ENCODE data around the gene LRMDA. TPM values are rescaled to one million over a fixed set of nuclear protein-coding genes. Genes with fewer than 3 reads are reported as not detected.

LRMDA gene
- total and polyA plus RNA-seq, 3 experiments from 2014 or later, result not detected

GRCh38 chr10:75910032-75910431, 478.6 kb downstream of the LRMDA start:
- Histone ChIP-seq H3K4me1 (ENCODE audit: insufficient read depth, low read length) (no peaks in the 10 kb centered on the region), H3K27ac (ENCODE audit: low read depth, low read length) (no peak overlapping the region), H3K36me3 (ENCODE audit: insufficient read depth, low read length) (no peaks in the 10 kb centered on the region), H3K27me3 (ENCODE audit: insufficient read depth, low read length, poor library complexity, severe bottlenecking) (no peaks in the 10 kb centered on the region), H3K4me3 (ENCODE audit: low read length) (no peak overlapping the region), H3K9me3 (ENCODE audit: low read length) (no peaks in the 10 kb centered on the region)
- peaks cover 0 to 2% (median 0%) of the 10 kb centered on the region in 5 donors for H3K9me3 Mint-ChIP-seq
- no peak overlapping the region for H3K4me3 Mint-ChIP-seq
- H3K4me1 Mint-ChIP-seq, result no peaks in the 10 kb centered on the region
- no peak for DNase-seq
- H3K27ac Mint-ChIP-seq, result no peak overlapping the region
- POLR2A ChIA-PET, result no interaction called here
- peaks cover 0 to 3% of the 10 kb centered on the region in 2 donors for H3K27me3 Mint-ChIP-seq
- CTCF ChIA-PET, result no interaction called here
- H3K36me3 Mint-ChIP-seq, result no peaks in the 10 kb centered on the region

GRCh38 chr10:75911426-75911825, 480.0 kb downstream of the LRMDA start:
- Mint-ChIP-seq H3K36me3 (no peaks in the 10 kb centered on the region), H3K4me1 (no peaks in the 10 kb centered on the region), H3K9me3 (no peaks in the 10 kb centered on the region), H3K27ac (no peak overlapping the region), H3K4me3 (no peak overlapping the region), H3K27me3 (peaks cover 0 to 4% of the 10 kb centered on the region in 2 donors)
- no peak for DNase-seq
- no peaks in the 10 kb centered on the region for H3K9me3 ChIP-seq (ENCODE audit: low read length)
- no peaks in the 10 kb centered on the region for H3K4me1 ChIP-seq (ENCODE audit: insufficient read depth, low read length)
- ChIA-PET POLR2A (no interaction called here), CTCF (no interaction called here)
- H3K36me3 ChIP-seq (ENCODE audit: insufficient read depth, low read length), result no peaks in the 10 kb centered on the region
- no peak overlapping the region for H3K4me3 ChIP-seq (ENCODE audit: low read length)
- no peak overlapping the region for H3K27ac ChIP-seq (ENCODE audit: low read depth, low read length)
- no peaks in the 10 kb centered on the region for H3K27me3 ChIP-seq (ENCODE audit: insufficient read depth, low read length, poor library complexity, severe bottlenecking)

GRCh38 chr10:75916906-75917305, 485.5 kb downstream of the LRMDA start:
- no peaks in the 10 kb centered on the region for H3K4me1 ChIP-seq (ENCODE audit: insufficient read depth, low read length)
- no peak overlapping the region for H3K27ac ChIP-seq (ENCODE audit: low read depth, low read length)
- Mint-ChIP-seq H3K9me3 (peaks cover 0 to 2% (median 0%) of the 10 kb centered on the region in 5 donors), H3K4me1 (no peaks in the 10 kb centered on the region), H3K4me3 (no peak overlapping the region), H3K27me3 (peaks cover 0 to 3% of the 10 kb centered on the region in 2 donors), H3K36me3 (no peaks in the 10 kb centered on the region), H3K27ac (no peak overlapping the region)
- no peak for DNase-seq
- no peaks in the 10 kb centered on the region for H3K27me3 ChIP-seq (ENCODE audit: insufficient read depth, low read length, poor library complexity, severe bottlenecking)
- H3K4me3 ChIP-seq (ENCODE audit: low read length), result no peak overlapping the region
- POLR2A ChIA-PET, result no interaction called here
- no peaks in the 10 kb centered on the region for H3K9me3 ChIP-seq (ENCODE audit: low read length)
- H3K36me3 ChIP-seq (ENCODE audit: insufficient read depth, low read length), result no peaks in the 10 kb centered on the region
- CTCF ChIA-PET, result no interaction called here

- DNase-seq, result no peak
- H3K4me3 Mint-ChIP-seq, result no peak overlapping the region
- Histone ChIP-seq H3K27me3 (ENCODE audit: insufficient read depth, low read length, poor library complexity, severe bottlenecking) (no peaks in the 10 kb centered on the region), H3K4me3 (ENCODE audit: low read length) (no peak overlapping the region), H3K4me1 (ENCODE audit: insufficient read depth, low read length) (no peaks in the 10 kb centered on the region), H3K27ac (ENCODE audit: low read depth, low read length) (no peak overlapping the region), H3K9me3 (ENCODE audit: low read length) (no peaks in the 10 kb centered on the region), H3K36me3 (ENCODE audit: insufficient read depth, low read length) (no peaks in the 10 kb centered on the region)
- no peak overlapping the region for H3K27ac Mint-ChIP-seq
- H3K9me3 Mint-ChIP-seq, result peaks cover 0 to 5% (median 0%) of the 10 kb centered on the region in 5 donors
- ChIA-PET CTCF (no interaction called here), POLR2A (no interaction called here)
- H3K36me3 Mint-ChIP-seq, result no peaks in the 10 kb centered on the region
- H3K27me3 Mint-ChIP-seq, result peaks cover 0 to 3% of the 10 kb centered on the region in 2 donors
- no peaks in the 10 kb centered on the region for H3K4me1 Mint-ChIP-seq
Measured at GRCh38 chr10:75919913-75920312, 488.5 kb downstream of the LRMDA start.

GRCh38 chr10:75922435-75922834, 491.0 kb downstream of the LRMDA start:
- H3K4me1 Mint-ChIP-seq, result no peaks in the 10 kb centered on the region
- CTCF ChIA-PET, result no interaction called here
- Histone ChIP-seq H3K27ac (ENCODE audit: low read depth, low read length) (no peak overlapping the region), H3K27me3 (ENCODE audit: insufficient read depth, low read length, poor library complexity, severe bottlenecking) (no peaks in the 10 kb centered on the region), H3K4me1 (ENCODE audit: insufficient read depth, low read length) (no peaks in the 10 kb centered on the region), H3K9me3 (ENCODE audit: low read length) (no peaks in the 10 kb centered on the region), H3K36me3 (ENCODE audit: insufficient read depth, low read length) (no peaks in the 10 kb centered on the region), H3K4me3 (ENCODE audit: low read length) (no peak overlapping the region)
- no peak overlapping the region for H3K4me3 Mint-ChIP-seq
- peaks cover 0 to 4% of the 10 kb centered on the region in 2 donors for H3K27me3 Mint-ChIP-seq
- no peak overlapping the region for H3K27ac Mint-ChIP-seq
- H3K36me3 Mint-ChIP-seq, result no peaks in the 10 kb centered on the region
- POLR2A ChIA-PET, result no interaction called here
- DNase-seq, result no peak
- H3K9me3 Mint-ChIP-seq, result peaks cover 0 to 5% (median 0%) of the 10 kb centered on the region in 5 donors

GRCh38 chr10:75924309-75924902, 493.0 kb downstream of the LRMDA start:
- Histone ChIP-seq H3K9me3 (ENCODE audit: low read length) (no peaks in the 10 kb centered on the region), H3K4me1 (ENCODE audit: insufficient read depth, low read length) (no peaks in the 10 kb centered on the region), H3K36me3 (ENCODE audit: insufficient read depth, low read length) (no peaks in the 10 kb centered on the region), H3K4me3 (ENCODE audit: low read length) (no peak overlapping the region), H3K27me3 (ENCODE audit: insufficient read depth, low read length, poor library complexity, severe bottlenecking) (no peaks in the 10 kb centered on the region), H3K27ac (ENCODE audit: low read depth, low read length) (no peak overlapping the region)
- Mint-ChIP-seq H3K27ac (no peak overlapping the region), H3K9me3 (peaks cover 0 to 5% (median 0%) of the 10 kb centered on the region in 5 donors), H3K27me3 (peaks cover 0 to 4% of the 10 kb centered on the region in 2 donors), H3K4me3 (no peak overlapping the region), H3K36me3 (no peaks in the 10 kb centered on the region), H3K4me1 (no peaks in the 10 kb centered on the region)
- DNase-seq, result no peak
- ChIA-PET POLR2A (no interaction called here), CTCF (no interaction called here)

- H3K36me3 Mint-ChIP-seq, result no peaks in the 10 kb centered on the region
- H3K4me3 Mint-ChIP-seq, result no peak overlapping the region
- no peak for DNase-seq
- Histone ChIP-seq H3K9me3 (ENCODE audit: low read length) (no peaks in the 10 kb centered on the region), H3K4me3 (ENCODE audit: low read length) (no peak overlapping the region), H3K27me3 (ENCODE audit: insufficient read depth, low read length, poor library complexity, severe bottlenecking) (no peaks in the 10 kb centered on the region), H3K4me1 (ENCODE audit: insufficient read depth, low read length) (no peaks in the 10 kb centered on the region), H3K36me3 (ENCODE audit: insufficient read depth, low read length) (no peaks in the 10 kb centered on the region), H3K27ac (ENCODE audit: low read depth, low read length) (no peak overlapping the region)
- H3K9me3 Mint-ChIP-seq, result peaks cover 0 to 5% (median 0%) of the 10 kb centered on the region in 5 donors
- H3K27ac Mint-ChIP-seq, result no peak overlapping the region
- POLR2A ChIA-PET, result no interaction called here
- H3K27me3 Mint-ChIP-seq, result peaks cover 0 to 4% of the 10 kb centered on the region in 2 donors
- CTCF ChIA-PET, result no interaction called here
- H3K4me1 Mint-ChIP-seq, result no peaks in the 10 kb centered on the region
Measured at GRCh38 chr10:75925999-75926398, 494.6 kb downstream of the LRMDA start.

- Mint-ChIP-seq H3K4me3 (no peak overlapping the region), H3K36me3 (no peaks in the 10 kb centered on the region), H3K27ac (no peak overlapping the region), H3K9me3 (peaks cover 0 to 5% (median 0%) of the 10 kb centered on the region in 5 donors), H3K4me1 (no peaks in the 10 kb centered on the region), H3K27me3 (peaks cover 0 to 4% of the 10 kb centered on the region in 2 donors)
- H3K27me3 ChIP-seq (ENCODE audit: insufficient read depth, low read length, poor library complexity, severe bottlenecking), result no peaks in the 10 kb centered on the region
- no peak for DNase-seq
- POLR2A ChIA-PET, result no interaction called here
- H3K4me1 ChIP-seq (ENCODE audit: insufficient read depth, low read length), result no peaks in the 10 kb centered on the region
- CTCF ChIA-PET, result no interaction called here
- H3K36me3 ChIP-seq (ENCODE audit: insufficient read depth, low read length), result no peaks in the 10 kb centered on the region
- no peak overlapping the region for H3K27ac ChIP-seq (ENCODE audit: low read depth, low read length)
- no peaks in the 10 kb centered on the region for H3K9me3 ChIP-seq (ENCODE audit: low read length)
- no peak overlapping the region for H3K4me3 ChIP-seq (ENCODE audit: low read length)
Measured at GRCh38 chr10:75926763-75927162, 495.3 kb downstream of the LRMDA start.

- no peaks in the 10 kb centered on the region for H3K4me1 Mint-ChIP-seq
- ChIA-PET CTCF (no interaction called here), POLR2A (no interaction called here)
- peaks cover 0 to 4% of the 10 kb centered on the region in 2 donors for H3K27me3 Mint-ChIP-seq
- no peaks in the 10 kb centered on the region for H3K4me1 ChIP-seq (ENCODE audit: insufficient read depth, low read length)
- no peak overlapping the region for H3K27ac ChIP-seq (ENCODE audit: low read depth, low read length)
- no peak overlapping the region for H3K4me3 ChIP-seq (ENCODE audit: low read length)
- H3K27me3 ChIP-seq (ENCODE audit: insufficient read depth, low read length, poor library complexity, severe bottlenecking), result no peaks in the 10 kb centered on the region
- no peaks in the 10 kb centered on the region for H3K9me3 ChIP-seq (ENCODE audit: low read length)
- peaks cover 0 to 2% (median 0%) of the 10 kb centered on the region in 5 donors for H3K9me3 Mint-ChIP-seq
- H3K36me3 ChIP-seq (ENCODE audit: insufficient read depth, low read length), result no peaks in the 10 kb centered on the region
- no peak for DNase-seq
- no peaks in the 10 kb centered on the region for H3K36me3 Mint-ChIP-seq
- no peak overlapping the region for H3K4me3 Mint-ChIP-seq
- H3K27ac Mint-ChIP-seq, result no peak overlapping the region
Measured at GRCh38 chr10:75928231-75928630, 496.8 kb downstream of the LRMDA start.

Data from CD8-positive, alpha-beta memory T cell (primary cell).